Measurements from ENCODE around the gene ZNF423.

- TF ChIP-seq POLR2A (IDR thresholded peaks at IDR 0.05), result no peak
- TF ChIP-seq CTCF (IDR thresholded peaks at IDR 0.05 in 8 of 11, conservative IDR thresholded peaks at IDR 0.05 in 3 of 11), result no peak
Observed at GRCh38 chr16:49738832-49739231, 117.1 kb downstream of the ZNF423 start.
